Fibroblast of villous mesenchyme (primary cell): ENCODE data around the gene ETFA. TPM values are rescaled to one million over a fixed set of nuclear protein-coding genes. Genes with fewer than 3 reads are reported as not detected.

ENCODE experiments used
- DNase-seq: peaks from one replicate; pipeline ENCODE4 v3.0.0-alpha.2; 2010; ENCODE audit warnings: low read depth
- H3K4me3 ChIP-seq: 2 replicates; pipeline ENCODE4 v1.5.1; 2011; ENCODE audit warnings: low read depth, mild to moderate bottlenecking, low read length
- total RNA-seq: library from RNA; depleted of rRNA; stranded (reverse); fragments of >200 nt; gene quantifications from 2 replicates; pipeline ENCODE4 v1.2.3, GENCODE V29; 2012
- TF ChIP-seq, protein P1 (sequence below): IDR thresholded peaks from 2 replicates; pipeline ENCODE4 v1.5.1; 2012; ENCODE audit warnings: low read depth, mild to moderate bottlenecking, low read length; ENCODE audit not compliant: insufficient read depth

Gene ETFA
- total RNA-seq, 1 donor: 114 TPM

DNA sequence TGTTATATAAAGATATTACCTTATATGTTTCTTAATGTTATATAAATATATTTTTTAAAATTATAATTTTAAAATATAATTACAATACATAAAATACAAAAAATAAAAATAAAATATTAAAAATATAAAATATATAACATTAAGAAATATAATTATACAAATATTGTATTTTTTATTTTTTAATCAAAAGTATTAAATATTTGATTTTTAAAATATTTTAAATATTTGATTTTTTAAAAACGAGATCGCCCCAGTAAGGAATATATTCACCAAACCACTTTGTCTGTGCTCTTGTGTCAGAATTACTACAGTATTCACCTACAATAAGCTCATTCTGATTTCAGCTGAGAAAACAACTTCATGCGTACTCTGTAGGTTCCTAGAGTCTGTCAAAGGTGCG, 89.1 kb downstream of the ETFA start:
- DNase-seq: no peak
- H3K4me3 ChIP-seq: no peak overlapping the region
- TF ChIP-seq, protein P1, sequence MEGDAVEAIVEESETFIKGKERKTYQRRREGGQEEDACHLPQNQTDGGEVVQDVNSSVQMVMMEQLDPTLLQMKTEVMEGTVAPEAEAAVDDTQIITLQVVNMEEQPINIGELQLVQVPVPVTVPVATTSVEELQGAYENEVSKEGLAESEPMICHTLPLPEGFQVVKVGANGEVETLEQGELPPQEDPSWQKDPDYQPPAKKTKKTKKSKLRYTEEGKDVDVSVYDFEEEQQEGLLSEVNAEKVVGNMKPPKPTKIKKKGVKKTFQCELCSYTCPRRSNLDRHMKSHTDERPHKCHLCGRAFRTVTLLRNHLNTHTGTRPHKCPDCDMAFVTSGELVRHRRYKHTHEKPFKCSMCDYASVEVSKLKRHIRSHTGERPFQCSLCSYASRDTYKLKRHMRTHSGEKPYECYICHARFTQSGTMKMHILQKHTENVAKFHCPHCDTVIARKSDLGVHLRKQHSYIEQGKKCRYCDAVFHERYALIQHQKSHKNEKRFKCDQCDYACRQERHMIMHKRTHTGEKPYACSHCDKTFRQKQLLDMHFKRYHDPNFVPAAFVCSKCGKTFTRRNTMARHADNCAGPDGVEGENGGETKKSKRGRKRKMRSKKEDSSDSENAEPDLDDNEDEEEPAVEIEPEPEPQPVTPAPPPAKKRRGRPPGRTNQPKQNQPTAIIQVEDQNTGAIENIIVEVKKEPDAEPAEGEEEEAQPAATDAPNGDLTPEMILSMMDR: no peak

DNA sequence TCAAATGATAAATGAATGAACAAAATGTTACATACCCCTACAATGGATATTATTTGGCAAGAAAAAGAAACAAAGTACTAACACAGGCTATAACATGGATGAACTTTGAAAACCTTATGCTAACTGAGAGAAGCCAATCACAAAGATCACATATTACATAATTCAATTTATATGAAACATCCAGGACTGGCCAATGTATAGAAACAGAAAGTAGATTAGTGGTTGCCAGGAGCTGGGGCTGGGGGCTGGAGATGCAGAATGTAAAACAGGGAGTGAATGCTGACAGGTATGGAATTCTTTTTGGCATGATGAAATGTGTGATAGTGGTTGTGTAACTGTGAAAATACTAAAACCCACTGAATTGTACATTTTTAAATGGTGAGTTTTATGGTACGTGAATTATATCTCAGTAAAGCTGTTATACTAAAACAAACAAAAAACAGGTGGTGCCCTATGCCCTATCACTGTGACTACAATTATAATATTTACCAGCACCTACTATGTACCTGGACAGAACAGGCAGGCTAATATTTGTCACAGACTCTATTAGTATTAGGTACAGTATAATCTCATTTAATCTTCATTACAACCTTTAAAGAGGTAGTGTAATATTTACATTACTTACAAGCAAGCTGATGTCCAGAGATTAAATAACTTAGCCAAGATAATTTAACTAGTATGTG, 90.0 kb downstream of the ETFA start:
- no peak overlapping the region for H3K4me3 ChIP-seq
- TF ChIP-seq, protein P1: no peak
- no peak for DNase-seq

- DNase-seq: no peak
- TF ChIP-seq, protein P1: no peak
- no peak overlapping the region for H3K4me3 ChIP-seq
Measured at GRCh38 chr15:76217882-76218217, 93.4 kb downstream of the ETFA start.

- H3K4me3 ChIP-seq: no peak overlapping the region
- TF ChIP-seq, protein P1: no peak
- peak; percentile 29 for DNase-seq
Measured at GRCh38 chr15:76217029-76217881, 94.0 kb downstream of the ETFA start.

DNA sequence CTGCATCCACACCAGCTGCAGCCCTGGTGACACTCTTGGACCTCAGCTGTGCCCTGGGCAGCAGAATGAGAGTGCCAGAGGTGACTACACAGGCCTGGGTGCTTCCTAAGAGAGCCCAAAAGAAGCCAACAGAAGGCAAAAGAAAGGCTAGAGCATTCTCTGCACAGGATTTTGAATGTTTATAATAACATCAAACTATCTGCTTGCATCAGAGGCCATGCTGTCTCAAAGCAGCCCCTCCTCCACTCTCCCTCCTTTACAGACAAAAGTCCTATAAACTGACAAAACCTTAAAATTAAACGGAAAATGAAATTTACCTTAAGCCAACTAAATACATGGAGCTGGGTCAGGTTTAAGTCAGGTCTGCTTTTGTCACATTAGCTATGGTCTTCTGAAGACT, 95.6 kb downstream of the ETFA start:
- DNase-seq: peak; percentile 47
- H3K4me3 ChIP-seq: no peak overlapping the region
- TF ChIP-seq, protein P1: no peak

GRCh38 chr15:76209942-76210341, 101.3 kb downstream of the ETFA start:
- DNase-seq: peak; percentile 21
- H3K4me3 ChIP-seq: no peak overlapping the region
- TF ChIP-seq, protein P1: no peak
